HUDEP-2 (cell line): ENCODE data around the gene KPRP.
A peak's percentile ranks its signal among the peaks of the same experiment; 100 is the strongest.

ENCODE experiments used
- DNase-seq, 76 experiments: peaks; one replicate each; lab custom pipeline; 2025; ENCODE audit not compliant: unreplicated experiment in 76 of 76; lab: John Stamatoyannopoulos, UW

Gene KPRP

GRCh38 chr1:152770411-152770810 is 12.6 kb downstream of the KPRP start:
- DNase-seq = no peak

GRCh38 chr1:152774875-152775274 is 17.1 kb downstream of the KPRP start, which contains the start of gene LCE1F:
Gene LCE1F, plus strand, starts transcription at chr1:152775140. Its CDS starts 1,232 bp downstream, at chr1:152776372.
- peak in 2 of 76 experiments; percentile 3 to 7 for DNase-seq

- DNase-seq = no peak
Observed at GRCh38 chr1:152776361-152776760, 18.5 kb downstream of the KPRP start.

GRCh38 chr1:152777510-152778137 is 19.8 kb downstream of the KPRP start:
- peak in 18 of 76 experiments; percentile 2 to 20 (median 6) for DNase-seq

GRCh38 chr1:152783095-152783494 is 25.3 kb downstream of the KPRP start:
- no peak for DNase-seq

- DNase-seq = no peak
Observed at GRCh38 chr1:152786077-152786476, 28.3 kb downstream of the KPRP start, which contains the start of gene LCE1E. Gene LCE1E, plus strand, starts transcription at chr1:152786257. Its CDS starts 1,043 bp downstream, at chr1:152787300.

GRCh38 chr1:152795686-152796085 is 37.9 kb downstream of the KPRP start:
- DNase-seq = no peak

GRCh38 chr1:152796421-152796820 is 38.6 kb downstream of the KPRP start, which contains the start of gene LCE1D:
Gene LCE1D, plus strand, starts transcription at chr1:152796721. Its CDS starts 1,074 bp downstream, at chr1:152797795.
- no peak for DNase-seq

GRCh38 chr1:152801333-152801732 is 43.5 kb downstream of the KPRP start:
- DNase-seq = no peak

GRCh38 chr1:152806576-152806975 is 48.8 kb downstream of the KPRP start, which contains the start of gene LCE1C:
Gene LCE1C, minus strand, starts transcription at chr1:152806651. Its CDS starts 1,173 bp downstream, at chr1:152805478.
- no peak for DNase-seq

- DNase-seq = no peak
Observed at GRCh38 chr1:152811050-152811449, 53.2 kb downstream of the KPRP start.
